H9 (cell line): Measurements from ENCODE around the gene MLLT3. TPM values are rescaled to one million over a fixed set of nuclear protein-coding genes. Genes with fewer than 3 reads are reported as not detected.

Experiments used
- DNase-seq: peaks from one replicate; pipeline ENCODE4 v3.0.0-alpha.2; 2017
- H2AFZ ChIP-seq: one replicate; pipeline ENCODE4 v1.6.1; 2013; ENCODE audit warnings: mild to moderate bottlenecking, low read length, control low read depth, moderate library complexity
- H2AK5ac ChIP-seq: 2 replicates; pipeline ENCODE4 v1.6.1; 2013; ENCODE audit warnings: low read length, control low read depth, mixed read lengths; ENCODE audit not compliant: insufficient read length
- H2BK120ac ChIP-seq: one replicate; pipeline ENCODE4 v1.6.1; 2013; ENCODE audit warnings: low read depth, mild to moderate bottlenecking, low read length, control low read depth, inconsistent platforms; ENCODE audit not compliant: poor library complexity, severe bottlenecking
- H2BK12ac ChIP-seq: 2 replicates; pipeline ENCODE4 v1.6.1; 2013; ENCODE audit warnings: low read length, control low read depth, mixed read lengths, low read depth; ENCODE audit not compliant: insufficient read length
- H2BK15ac ChIP-seq: 2 replicates; pipeline ENCODE4 v1.6.1; 2013; ENCODE audit warnings: low read depth, low read length, control low read depth
- H2BK20ac ChIP-seq: one replicate; pipeline ENCODE4 v1.6.1; 2013; ENCODE audit warnings: low read depth, mild to moderate bottlenecking, low read length, control low read depth, inconsistent platforms; ENCODE audit not compliant: poor library complexity, severe bottlenecking
- H2BK5ac ChIP-seq: 2 replicates; pipeline ENCODE4 v1.6.1; 2013; ENCODE audit warnings: low read length, control low read depth, mixed read lengths; ENCODE audit not compliant: insufficient read length
- H3K14ac ChIP-seq: 2 replicates; pipeline ENCODE4 v1.6.1; 2013; ENCODE audit warnings: low read length, control low read depth; ENCODE audit not compliant: insufficient read depth
- H3K18ac ChIP-seq: 2 replicates; pipeline ENCODE4 v1.6.1; 2013; ENCODE audit warnings: low read depth, mild to moderate bottlenecking, mixed read lengths, low read length, control low read depth; ENCODE audit not compliant: insufficient read length
- H3K23ac ChIP-seq: 2 replicates; pipeline ENCODE4 v1.6.1; 2013; ENCODE audit warnings: low read length, control low read depth, mixed read lengths, low read depth; ENCODE audit not compliant: insufficient read length
- H3K23me2 ChIP-seq: 2 replicates; pipeline ENCODE4 v1.6.1; 2013; ENCODE audit warnings: low read depth, mild to moderate bottlenecking, mixed read lengths, low read length, control low read depth; ENCODE audit not compliant: insufficient read length, poor library complexity, severe bottlenecking
- H3K27ac ChIP-seq: 2 replicates; pipeline ENCODE4 v1.5.1; 2013; ENCODE audit warnings: low read length, control low read depth, mixed read lengths, low read depth; ENCODE audit not compliant: insufficient read length
- H3K27me3 ChIP-seq: 2 replicates; pipeline ENCODE4 v1.6.1; 2013; ENCODE audit warnings: low read length, control low read depth, inconsistent platforms; ENCODE audit not compliant: insufficient read depth
- H3K4ac ChIP-seq: 2 replicates; pipeline ENCODE4 v1.6.1; 2013; ENCODE audit warnings: low read depth, mild to moderate bottlenecking, control low read depth, inconsistent platforms, low read length, moderate library complexity
- H3K4me1 ChIP-seq: 2 replicates; pipeline ENCODE4 v1.6.1; 2013; ENCODE audit warnings: low read length, control low read depth, inconsistent platforms; ENCODE audit not compliant: insufficient read depth
- H3K4me2 ChIP-seq: 2 replicates; pipeline ENCODE4 v1.6.1; 2013; ENCODE audit warnings: low read length, control low read depth, mixed read lengths; ENCODE audit not compliant: insufficient read length, insufficient read depth
- H3K56ac ChIP-seq: 2 replicates; pipeline ENCODE4 v1.6.1; 2013; ENCODE audit warnings: low read depth, mild to moderate bottlenecking, mixed read lengths, low read length, control low read depth; ENCODE audit not compliant: insufficient read length
- H3K79me1 ChIP-seq: 2 replicates; pipeline ENCODE4 v1.6.1; 2013; ENCODE audit warnings: low read depth, mild to moderate bottlenecking, moderate library complexity, low read length, control low read depth, inconsistent platforms; ENCODE audit not compliant: insufficient read depth, poor library complexity, severe bottlenecking
- H3K79me2 ChIP-seq: 2 replicates; pipeline ENCODE4 v1.6.1; 2013; ENCODE audit warnings: low read length, control low read depth, inconsistent platforms; ENCODE audit not compliant: insufficient read depth
- H3K9ac ChIP-seq: 2 replicates; pipeline ENCODE4 v1.6.1; 2013; ENCODE audit warnings: low read length, control low read depth, mixed read lengths; ENCODE audit not compliant: insufficient read length; ENCODE audit errors: extremely low read depth
- H3K9me3 ChIP-seq: one replicate; pipeline ENCODE4 v1.6.1; 2013; ENCODE audit warnings: low read depth, low read length, inconsistent platforms; ENCODE audit not compliant: control insufficient read depth
- H3T11ph ChIP-seq: one replicate; pipeline ENCODE4 v1.6.1; 2013; ENCODE audit warnings: mild to moderate bottlenecking, low read length, control low read depth, inconsistent platforms
- H4K20me1 ChIP-seq: one replicate; pipeline ENCODE4 v1.6.1; 2013; ENCODE audit not compliant: control insufficient read depth, insufficient read length, insufficient read depth
- H4K5ac ChIP-seq: 2 replicates; pipeline ENCODE4 v1.6.1; 2013; ENCODE audit warnings: low read depth, mild to moderate bottlenecking, mixed read lengths, low read length, control low read depth; ENCODE audit not compliant: insufficient read length
- H4K8ac ChIP-seq: replicated peaks from 2 replicates; pipeline ENCODE4 v1.6.1; 2013; ENCODE audit warnings: low read length, control low read depth, mixed read lengths, low read depth; ENCODE audit not compliant: insufficient read length
- H4K91ac ChIP-seq: 2 replicates; pipeline ENCODE4 v1.6.1; 2013; ENCODE audit warnings: low read depth, mild to moderate bottlenecking, moderate library complexity, mixed read lengths, low read length, control low read depth; ENCODE audit not compliant: insufficient read length
- H3K27ac Mint-ChIP-seq, 3 experiments: 2 replicates in 2 of 3; 3 replicates in 1 of 3; pipeline ENCODE4 v1.8.0; 2020 to 2021; ENCODE audit warnings: mixed read lengths in 3 of 3, mild to moderate bottlenecking in 1 of 3, moderate library complexity in 1 of 3
- H3K27me3 Mint-ChIP-seq: 2 replicates; pipeline ENCODE4 v1.8.0; 2021; ENCODE audit warnings: low read depth, mild to moderate bottlenecking, moderate library complexity, mixed read lengths
- H3K36me3 Mint-ChIP-seq, 3 experiments: 2 replicates in 2 of 3; 3 replicates in 1 of 3; pipeline ENCODE4 v1.8.0; 2020 to 2021; ENCODE audit warnings: low read depth in 3 of 3, mixed read lengths in 3 of 3; ENCODE audit not compliant: insufficient read depth in 1 of 3
- H3K4me1 Mint-ChIP-seq, 2 experiments: 2 replicates each; pipeline ENCODE4 v1.8.0; 2020; ENCODE audit warnings: mixed read lengths in 2 of 2
- H3K4me3 Mint-ChIP-seq, 2 experiments: 2 replicates in 1 of 2; 3 replicates in 1 of 2; pipeline ENCODE4 v1.8.0; 2020 to 2021; ENCODE audit warnings: mild to moderate bottlenecking in 2 of 2, mixed read lengths in 2 of 2, moderate library complexity in 1 of 2
- H3K9me3 Mint-ChIP-seq, 2 experiments: 2 replicates in 1 of 2; 3 replicates in 1 of 2; pipeline ENCODE4 v1.8.0; 2020; ENCODE audit warnings: mild to moderate bottlenecking in 2 of 2, mixed read lengths in 2 of 2, moderate library complexity in 1 of 2
- WGBS: extraction: QIAGEN DNeasy Blood & Tissue Kit; methylation state at CpG from one replicate; pipeline ENCODE4 v1.1.7; 2013; ENCODE audit warnings: missing lambda C conversion rate, low lambda C conversion rate, mixed read lengths; ENCODE audit not compliant: insufficient read length; ENCODE audit errors: extremely low coverage; 5-methylcytosine and 5-hydroxymethylcytosine counted together
- total RNA-seq: library from RNA; stranded (reverse); gene quantifications from 2 replicates; pipeline ENCODE4 v1.2.1, GENCODE V29; 2021
- TF ChIP-seq, protein P1 (sequence below): fragments of 200-600 bp; sonication (generic); conservative IDR thresholded peaks from 3 replicates; pipeline ENCODE4 v1.8.0; 2021; ENCODE audit warnings: antibody characterized with exemption, mild to moderate bottlenecking

MLLT3 gene
- total RNA-seq, 1 experiment from 2014 or later: 3.9 TPM

DNA sequence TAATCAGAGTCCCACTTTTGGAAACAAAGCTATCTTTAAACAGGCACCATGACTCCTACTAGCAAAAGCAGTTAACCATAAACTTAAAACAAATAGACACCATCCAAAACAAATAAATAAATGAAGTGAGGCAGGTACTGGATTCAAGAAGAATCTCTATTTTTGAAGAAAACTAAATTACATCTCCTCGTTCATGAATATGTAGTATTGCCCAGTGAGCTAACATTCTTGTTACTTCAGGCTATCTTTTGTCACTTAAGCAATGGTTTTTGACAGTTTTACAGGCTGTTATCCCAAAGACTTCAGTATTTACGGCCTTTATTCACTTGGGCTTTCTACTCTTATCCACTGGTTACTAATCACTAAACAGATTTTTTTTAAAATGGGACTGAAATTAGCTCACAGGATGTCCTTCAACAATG, 242.5 kb downstream of the MLLT3 start:
- Histone ChIP-seq H2AFZ (no peak overlapping the region), H4K91ac (no peak overlapping the region), H3K79me1 (no peaks in the 10 kb centered on the region), H2AK5ac (no peak overlapping the region), H3K4me2 (no peak overlapping the region), H3K18ac (no peak overlapping the region), H3K23ac (no peak overlapping the region), H3K14ac (no peak overlapping the region), H3K4me1 (no peaks in the 10 kb centered on the region), H2BK5ac (no peak overlapping the region), H2BK20ac (no peak overlapping the region), H4K20me1 (no peaks in the 10 kb centered on the region), H3K79me2 (no peaks in the 10 kb centered on the region), H2BK12ac (no peak overlapping the region), H4K5ac (no peak overlapping the region), H2BK120ac (no peak overlapping the region), H3K4ac (no peak overlapping the region), H3K9me3 (no peaks in the 10 kb centered on the region), H3K27ac (no peak overlapping the region), H3K23me2 (no peaks in the 10 kb centered on the region), H3K27me3 (no peaks in the 10 kb centered on the region), H2BK15ac (no peak overlapping the region), H4K8ac (no peak overlapping the region), H3T11ph (no peak overlapping the region), H3K56ac (no peak overlapping the region), H3K9ac (no peak overlapping the region)
- DNase-seq: no peak
- Mint-ChIP-seq H3K27me3 (no peaks in the 10 kb centered on the region), H3K36me3 (no peaks in the 10 kb centered on the region), H3K4me3 (no peak overlapping the region), H3K9me3 (no peaks in the 10 kb centered on the region), H3K4me1 (peaks cover 9% of the 10 kb centered on the region in 2 experiments), H3K27ac (no peak overlapping the region)
- TF ChIP-seq, protein P1, sequence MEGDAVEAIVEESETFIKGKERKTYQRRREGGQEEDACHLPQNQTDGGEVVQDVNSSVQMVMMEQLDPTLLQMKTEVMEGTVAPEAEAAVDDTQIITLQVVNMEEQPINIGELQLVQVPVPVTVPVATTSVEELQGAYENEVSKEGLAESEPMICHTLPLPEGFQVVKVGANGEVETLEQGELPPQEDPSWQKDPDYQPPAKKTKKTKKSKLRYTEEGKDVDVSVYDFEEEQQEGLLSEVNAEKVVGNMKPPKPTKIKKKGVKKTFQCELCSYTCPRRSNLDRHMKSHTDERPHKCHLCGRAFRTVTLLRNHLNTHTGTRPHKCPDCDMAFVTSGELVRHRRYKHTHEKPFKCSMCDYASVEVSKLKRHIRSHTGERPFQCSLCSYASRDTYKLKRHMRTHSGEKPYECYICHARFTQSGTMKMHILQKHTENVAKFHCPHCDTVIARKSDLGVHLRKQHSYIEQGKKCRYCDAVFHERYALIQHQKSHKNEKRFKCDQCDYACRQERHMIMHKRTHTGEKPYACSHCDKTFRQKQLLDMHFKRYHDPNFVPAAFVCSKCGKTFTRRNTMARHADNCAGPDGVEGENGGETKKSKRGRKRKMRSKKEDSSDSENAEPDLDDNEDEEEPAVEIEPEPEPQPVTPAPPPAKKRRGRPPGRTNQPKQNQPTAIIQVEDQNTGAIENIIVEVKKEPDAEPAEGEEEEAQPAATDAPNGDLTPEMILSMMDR: no peak
- WGBS: no CpG with 5 or more reads among the region's 2 CpGs
